GM19351 (cell line): Measurements from ENCODE around the gene C14orf119.
A peak's percentile ranks its signal among the peaks of the same experiment; 100 is the strongest.

Source experiments
- ATAC-seq: cut with Tn5 transposase; IDR thresholded peaks from one replicate; pipeline ENCODE4 v1.9.1; 2021; ENCODE audit warnings: mild to moderate bottlenecking, moderate library complexity; ENCODE audit not compliant: unreplicated experiment

C14orf119 gene

DNA sequence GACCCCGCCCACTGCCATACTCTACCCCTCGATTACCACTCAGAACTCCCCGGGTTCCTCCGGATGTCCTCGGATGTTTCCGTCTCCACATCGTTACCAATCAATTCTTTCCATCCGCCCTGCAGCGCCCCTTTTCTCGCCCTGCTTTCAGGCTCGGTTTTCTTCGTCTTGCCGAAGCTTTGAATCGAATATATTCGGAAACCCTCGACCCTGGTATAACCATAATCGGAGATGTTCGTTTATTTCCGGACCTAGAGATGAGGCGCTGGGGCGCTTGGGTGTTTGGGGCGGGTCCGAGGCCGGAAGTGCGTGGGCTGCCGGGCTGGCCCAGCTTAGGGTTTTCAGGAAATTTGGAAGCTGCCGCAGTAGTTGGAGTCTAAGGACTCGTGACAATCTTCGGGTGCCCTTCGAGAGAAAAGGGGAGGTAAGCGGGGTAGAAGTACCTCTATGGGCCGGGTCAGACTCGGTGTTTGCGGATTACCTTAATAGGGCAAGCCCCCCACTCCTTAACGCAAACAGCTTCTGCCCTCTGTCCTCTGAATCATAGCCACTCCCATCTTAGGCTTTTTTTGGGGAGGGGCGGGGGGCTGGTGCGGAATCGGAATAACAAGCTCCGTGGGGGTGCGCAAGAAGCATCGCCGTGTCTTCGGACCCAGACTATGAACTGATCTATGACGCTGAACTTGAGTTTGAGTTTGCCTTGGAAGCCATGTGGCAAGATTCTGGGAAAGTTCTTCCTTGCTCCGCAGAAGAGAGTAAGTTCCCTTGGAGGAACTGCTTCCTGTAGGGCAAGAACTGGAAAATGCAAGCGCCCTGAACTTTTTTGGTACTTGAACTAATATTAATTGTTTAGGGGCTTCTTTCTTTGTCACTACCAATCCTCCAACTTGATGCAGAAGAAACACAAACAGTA is at the start of gene C14orf119:
TSS of gene C14orf119 (plus strand) at position 310 of the 913 bp plus-strand sequence. CDS start 2,154 bp downstream, outside the sequence.
- peak; percentile 87 for ATAC-seq

GRCh38 chr14:23047034-23047634 is 48.2 kb upstream of the C14orf119 start:
- no peak for ATAC-seq

DNA sequence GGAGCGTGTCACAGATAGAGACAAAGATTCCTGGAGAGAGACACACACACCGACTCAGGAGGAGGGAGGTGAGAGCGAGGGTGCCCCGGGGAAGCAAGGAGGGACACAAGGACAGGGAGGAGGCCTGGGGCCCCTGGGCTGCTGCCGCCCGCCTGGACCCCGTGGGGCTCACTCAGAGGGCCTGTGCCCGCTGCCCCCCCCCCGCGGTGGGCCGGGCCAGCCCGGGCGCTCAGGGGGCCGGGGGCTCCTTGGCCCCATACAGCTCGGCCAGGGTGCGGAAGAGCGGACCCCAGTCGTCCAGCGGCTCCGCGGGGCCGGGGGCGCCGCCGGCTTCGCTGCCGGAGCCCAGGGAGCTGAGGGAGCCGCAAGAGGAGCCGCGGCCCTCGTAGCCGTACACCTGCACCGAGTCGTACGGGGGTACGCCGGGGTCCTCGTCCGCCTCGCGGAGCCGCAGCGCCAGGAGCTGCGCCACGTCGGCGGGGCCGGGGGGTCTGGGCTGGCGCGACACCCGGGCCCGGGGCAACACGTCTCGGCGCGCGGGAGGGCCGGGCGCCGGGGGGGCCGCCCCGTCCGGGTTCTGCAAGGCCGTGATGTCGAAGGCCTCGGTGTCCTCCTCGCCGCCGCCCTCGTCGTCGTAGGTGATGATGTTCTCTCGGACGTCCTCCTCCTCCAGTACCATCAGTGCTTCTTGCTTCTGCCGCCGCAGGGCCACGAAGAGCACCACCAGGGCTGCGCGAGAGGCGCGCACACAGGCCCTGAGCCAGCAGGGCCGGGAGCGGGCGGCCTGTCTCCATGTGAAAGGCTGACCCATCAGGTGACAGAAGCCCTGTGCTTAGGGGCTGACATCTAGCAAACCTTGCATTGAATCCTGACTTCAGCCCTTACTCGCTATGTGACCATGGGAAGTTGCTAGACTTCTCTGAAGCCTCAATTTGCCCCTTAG is 47.3 kb upstream of the C14orf119 start:
- no peak for ATAC-seq

DNA sequence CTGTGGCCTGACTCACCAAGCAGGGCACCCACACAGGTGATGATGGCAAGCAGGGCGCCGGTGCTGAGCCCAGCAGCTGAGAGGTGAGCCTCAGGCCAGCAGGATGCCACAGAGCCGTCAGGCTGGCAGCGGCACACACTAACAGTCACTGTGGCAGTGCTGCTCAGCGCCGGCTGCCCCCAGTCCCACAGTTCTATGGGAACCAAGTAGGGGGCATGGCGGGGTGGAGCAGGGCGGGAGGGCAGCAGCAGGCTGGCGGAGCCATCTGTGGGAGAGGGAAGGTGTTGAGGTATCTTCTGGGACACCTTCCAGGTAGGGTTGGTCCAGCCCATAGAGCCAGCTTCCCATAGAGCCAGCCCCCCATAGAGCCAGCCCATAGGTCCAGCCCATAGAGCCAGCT is 46.3 kb upstream of the C14orf119 start:
- no peak for ATAC-seq

- ATAC-seq, result no peak
Measured at GRCh38 chr14:23051141-23052057, 43.9 kb upstream of the C14orf119 start.

- no peak for ATAC-seq
Measured at GRCh38 chr14:23052182-23052623, 43.1 kb upstream of the C14orf119 start.

GRCh38 chr14:23052671-23053070 is 42.6 kb upstream of the C14orf119 start:
- ATAC-seq, result no peak

DNA sequence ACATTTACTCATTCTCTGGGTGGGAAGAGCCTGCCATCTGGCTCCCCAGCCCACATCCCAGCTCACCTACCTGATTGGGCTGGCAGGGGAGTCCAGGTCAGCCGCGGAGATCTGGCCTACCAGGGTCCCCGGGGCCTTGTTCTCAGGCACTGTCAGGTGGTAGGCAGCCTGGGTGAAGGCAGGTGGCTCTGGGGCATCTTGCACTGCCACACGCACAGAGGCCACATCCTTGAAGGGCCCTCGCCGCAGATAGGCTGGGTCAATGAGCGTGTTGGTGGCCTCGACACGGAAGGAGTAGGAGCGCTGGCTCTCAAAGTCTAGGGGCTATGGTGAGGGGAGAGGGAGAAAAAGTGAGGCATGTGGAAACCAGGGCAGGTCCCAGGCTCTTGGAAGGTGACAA is 41.9 kb upstream of the C14orf119 start:
- ATAC-seq, result no peak

GRCh38 chr14:23054000-23054811 is 41.1 kb upstream of the C14orf119 start:
- ATAC-seq, result no peak

GRCh38 chr14:23055147-23055550 is 40.2 kb upstream of the C14orf119 start:
- no peak for ATAC-seq

DNA sequence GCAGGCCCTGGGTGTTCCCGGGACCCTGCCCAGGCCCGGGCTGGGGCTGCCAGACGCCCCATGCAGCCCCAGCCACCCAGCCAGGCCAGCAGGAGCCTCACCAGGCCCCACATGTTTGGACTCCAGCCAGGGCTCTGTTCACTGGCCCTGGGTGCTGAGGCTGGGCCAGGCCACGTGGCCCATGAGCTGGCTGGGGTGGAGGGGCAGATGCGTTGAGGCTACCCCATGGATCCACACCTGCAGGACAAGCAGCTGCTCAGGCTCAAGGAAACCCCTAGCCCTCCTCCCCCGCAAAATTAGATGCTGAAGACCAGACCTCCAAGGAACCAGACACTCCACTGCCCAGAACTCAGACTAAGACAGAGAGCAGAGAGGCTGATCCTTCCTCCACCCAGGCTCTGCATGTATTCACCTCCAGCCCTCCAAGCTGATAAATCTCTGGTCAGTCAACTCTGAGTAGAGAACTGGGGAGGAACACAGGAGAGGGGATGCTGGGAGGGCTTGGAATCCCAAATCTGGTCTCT is 39.6 kb upstream of the C14orf119 start:
- no peak for ATAC-seq

GRCh38 chr14:23056145-23056955 is 39.0 kb upstream of the C14orf119 start:
- peak; percentile 55 for ATAC-seq

GRCh38 chr14:23056956-23057756 is 38.1 kb upstream of the C14orf119 start, which contains the start of gene CDH24:
Gene CDH24 (minus strand): TSS chr14:23057520. CDS start chr14:23055733, 1,787 bp downstream.
- ATAC-seq, result peak; percentile 62

- ATAC-seq, result peak; percentile 64
Measured at GRCh38 chr14:23057757-23058653, 37.3 kb upstream of the C14orf119 start.

DNA sequence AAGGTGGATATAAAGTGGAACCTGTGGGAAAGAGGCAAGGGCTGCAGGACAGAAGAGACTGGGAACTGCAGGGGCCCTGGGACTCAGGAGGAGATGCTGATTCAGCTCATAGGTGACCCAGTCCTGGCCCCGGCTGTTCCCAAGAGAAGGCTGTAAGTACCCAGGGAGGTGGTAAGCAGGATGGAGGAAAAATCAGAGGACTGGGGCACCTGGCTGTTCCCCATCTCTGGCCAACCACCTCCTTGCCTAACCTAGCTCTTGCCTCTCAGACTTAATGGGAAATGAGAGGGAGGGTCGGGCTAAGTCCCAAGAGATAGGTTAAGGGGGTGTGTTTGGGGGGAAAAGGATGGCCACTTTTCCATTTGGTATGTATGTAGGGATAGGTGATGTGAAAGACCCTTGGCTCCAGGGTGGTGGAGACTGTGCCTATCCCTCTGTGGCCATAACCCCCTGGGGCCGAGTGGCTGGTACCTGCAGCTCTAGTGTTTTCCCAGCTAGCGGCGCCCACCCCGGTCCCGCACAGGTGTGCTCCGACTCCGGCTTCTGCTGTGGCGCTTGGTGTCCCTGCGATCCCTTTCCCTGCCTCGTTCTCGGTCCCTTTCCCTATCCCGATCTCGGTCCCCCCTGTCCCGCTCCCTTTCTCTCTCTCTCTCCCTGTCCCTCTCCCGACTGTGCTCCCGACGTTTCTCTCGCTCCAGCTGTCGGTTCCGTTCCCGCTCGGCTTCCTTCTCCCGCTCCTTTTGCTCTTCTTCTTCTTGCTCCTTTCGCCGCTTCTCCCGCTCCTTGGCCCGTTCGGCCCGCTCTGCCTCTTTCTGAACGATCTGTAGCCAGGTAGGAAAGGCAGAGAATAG is 36.4 kb upstream of the C14orf119 start:
- no peak for ATAC-seq
